ENCODE results near the gene COPE. TPM values are rescaled to one million over a fixed set of nuclear protein-coding genes. Genes with fewer than 3 reads are reported as not detected.
A peak's percentile ranks its signal among the peaks of the same experiment; 100 is the strongest.
"Not testable (repeated sequence)": the region's sequence is repeated elsewhere in the genome, so short reads cannot be mapped to it uniquely, and the experiment has no call there.

The COPE gene
- 334 and 499 TPM in 2 replicates for total RNA-seq (2014; rRNA removed; shearing (Covaris generic))

- peak; percentile 100 for DNase-seq (ENCODE audit: low read depth)
These were observed at the start of gene COPE, which contains the start of gene DDX49 for GRCh38 chr19:18919086-18919899. COPE (minus strand) TSS chr19:18919387; CDS start chr19:18919348, 39 bp downstream. DDX49 (plus strand) TSS chr19:18919715; CDS start chr19:18919742, 27 bp downstream.

DNA sequence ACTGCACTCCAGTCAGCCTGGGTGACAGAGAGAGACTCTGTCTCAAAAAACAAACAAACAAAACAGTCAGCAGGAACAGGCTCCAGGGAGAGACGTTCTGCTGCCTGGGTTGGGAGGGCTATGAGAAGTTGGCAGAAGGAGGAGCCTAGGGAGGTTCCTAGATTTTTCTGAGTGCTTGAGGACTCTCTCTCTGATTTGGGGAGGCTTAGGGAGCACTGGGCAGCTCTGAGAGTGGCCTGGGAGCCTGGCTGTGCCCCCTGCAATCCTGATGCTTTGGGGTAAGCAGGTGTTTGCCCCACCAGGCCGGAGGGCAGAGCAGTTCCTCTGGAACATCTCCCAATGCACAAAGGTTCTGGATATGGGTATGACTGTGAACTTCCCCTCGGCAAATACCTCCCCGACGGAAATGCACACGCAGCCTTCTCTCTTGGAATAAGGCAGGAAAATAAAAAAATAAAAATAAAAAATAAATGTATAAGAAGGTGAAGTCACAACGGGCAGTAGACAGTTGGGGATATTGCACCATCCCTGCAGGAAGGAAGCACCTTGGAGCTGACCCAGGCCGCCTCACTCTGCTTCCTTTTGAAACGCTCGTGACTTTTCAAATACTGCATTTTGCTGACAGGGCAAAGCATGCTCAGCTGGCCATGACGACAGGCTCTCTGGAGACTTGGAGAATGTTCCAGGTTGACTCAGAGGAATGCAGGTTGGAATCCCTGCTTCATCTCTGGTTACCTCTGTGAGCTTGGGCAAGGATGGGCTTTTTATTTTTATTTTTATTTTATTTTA, 48.4 kb upstream of the COPE start:
- DNase-seq (ENCODE audit: low read depth) = peak; percentile 79

GRCh38 chr19:18966307-18966706, 47.1 kb upstream of the COPE start:
- DNase-seq (ENCODE audit: low read depth) = no peak

GRCh38 chr19:18964121-18964520, 44.9 kb upstream of the COPE start:
- DNase-seq (ENCODE audit: low read depth) = no peak

DNA sequence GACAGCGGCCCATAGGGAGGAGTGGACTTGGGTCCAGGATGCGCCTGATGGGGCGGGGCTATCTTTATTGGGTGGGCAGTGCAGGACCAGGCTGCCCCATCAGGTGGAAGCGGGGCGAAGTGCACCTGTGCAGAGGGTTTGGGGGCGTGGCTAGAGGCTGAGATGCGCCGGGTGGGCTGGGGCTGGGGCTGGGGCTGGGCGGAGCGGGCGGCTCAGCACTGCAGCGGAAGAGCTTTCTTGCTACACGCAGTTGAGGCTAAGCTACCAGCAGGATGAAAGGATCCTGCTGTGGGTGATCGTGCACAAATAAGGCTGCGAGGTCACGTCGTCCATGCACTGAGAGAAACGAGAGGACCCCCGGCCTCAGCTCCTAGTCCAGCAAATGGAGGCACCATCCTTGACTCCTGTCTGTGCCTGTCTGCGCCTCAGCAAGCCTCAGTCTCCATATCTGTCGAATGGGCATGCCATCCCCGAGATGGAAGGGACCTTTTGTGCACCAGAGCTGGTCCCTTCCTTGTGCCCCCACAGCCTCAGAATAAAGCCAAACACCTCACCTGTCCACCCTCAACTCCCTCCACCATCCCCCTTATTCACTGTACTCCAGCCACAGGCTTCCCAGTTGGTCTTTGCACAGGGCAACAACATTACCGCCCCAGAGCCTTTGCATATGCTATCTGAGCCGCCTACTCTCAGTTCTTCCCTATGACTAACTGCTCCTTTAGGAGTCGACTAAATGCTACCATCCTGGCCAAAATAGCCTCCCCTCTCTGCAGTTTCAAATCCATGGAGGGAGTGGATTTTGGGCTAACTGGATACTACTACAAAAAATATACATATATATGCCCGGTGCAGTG, 42.8 kb upstream of the COPE start:
- DNase-seq (ENCODE audit: low read depth) = no peak

DNA sequence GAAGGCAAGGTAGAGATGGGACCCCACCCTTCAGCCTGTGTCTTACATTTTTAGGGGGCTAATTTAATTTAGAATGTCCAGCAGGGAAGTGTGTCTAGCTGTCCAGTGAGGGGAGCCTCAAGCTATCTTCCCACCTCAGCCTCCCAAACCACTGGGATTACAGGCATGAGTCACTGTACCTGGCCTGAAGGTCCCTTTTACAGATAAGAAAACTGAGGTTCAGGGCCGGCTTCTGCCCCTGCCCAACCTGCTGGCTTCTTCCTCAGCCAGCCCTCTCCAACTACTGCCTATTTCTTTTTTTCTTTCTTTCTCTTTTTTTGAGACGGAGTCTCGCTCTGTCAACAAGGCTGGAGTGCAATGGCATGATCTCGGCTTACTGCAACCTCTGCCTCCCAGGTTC, 41.2 kb upstream of the COPE start:
- no peak for DNase-seq (ENCODE audit: low read depth)

GRCh38 chr19:18955042-18955441, 35.9 kb upstream of the COPE start:
- no peak for DNase-seq (ENCODE audit: low read depth)

GRCh38 chr19:18954094-18954493, 34.9 kb upstream of the COPE start:
- DNase-seq (ENCODE audit: low read depth) = no peak

GRCh38 chr19:18952364-18953003, 33.3 kb upstream of the COPE start:
- DNase-seq (ENCODE audit: low read depth) = not testable (repeated sequence)

GRCh38 chr19:18951721-18952281, 32.6 kb upstream of the COPE start:
- DNase-seq (ENCODE audit: low read depth) = peak; percentile 97

DNA sequence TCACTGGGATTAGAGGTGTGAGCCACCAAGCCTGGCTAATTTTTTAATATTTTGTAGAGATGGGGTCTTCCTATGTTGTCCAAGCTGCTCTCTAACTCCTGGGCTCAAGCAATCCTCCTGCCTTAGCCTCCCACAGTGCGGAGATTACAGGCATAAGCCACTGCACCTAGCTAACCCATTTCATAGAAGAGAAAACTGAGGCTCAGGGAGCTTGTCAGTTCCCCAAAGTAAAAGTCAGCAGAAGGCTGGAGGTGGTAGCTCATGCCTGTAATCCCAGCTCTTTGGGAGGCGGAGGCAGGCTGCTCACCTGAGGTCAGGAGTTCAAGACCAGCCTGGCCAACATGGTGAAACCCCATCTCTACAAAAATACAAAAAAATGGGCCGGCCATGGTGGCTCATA, 30.7 kb upstream of the COPE start:
- no peak for DNase-seq (ENCODE audit: low read depth)

GRCh38 chr19:18948976-18949356, 29.8 kb upstream of the COPE start:
- DNase-seq (ENCODE audit: low read depth) = no peak

- peak; percentile 56 for DNase-seq (ENCODE audit: low read depth)
These were observed 29.1 kb upstream of the COPE start for GRCh38 chr19:18948075-18948975.

GRCh38 chr19:18946918-18947317, 27.7 kb upstream of the COPE start:
- no peak for DNase-seq (ENCODE audit: low read depth)

DNA sequence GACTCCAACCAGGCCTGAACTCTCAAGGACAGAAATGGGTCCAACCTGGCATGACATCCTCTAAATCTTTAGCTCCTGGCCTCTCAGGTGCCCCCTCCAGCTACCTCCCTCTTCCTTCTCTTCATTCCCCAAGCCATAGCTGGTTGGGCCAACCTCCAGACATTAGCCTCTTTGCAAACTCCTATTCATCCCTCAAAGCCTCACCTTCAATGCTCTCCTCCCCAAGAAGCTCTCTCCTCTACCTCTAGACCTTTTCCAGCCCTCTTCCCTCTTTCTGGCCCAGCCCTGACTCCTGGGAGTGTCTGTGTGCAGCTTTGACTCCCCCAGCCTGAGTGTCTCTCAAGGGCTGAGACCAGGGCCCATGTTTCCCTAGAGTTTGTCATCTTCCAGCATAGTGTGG, 27.1 kb upstream of the COPE start:
- DNase-seq (ENCODE audit: low read depth) = no peak

DNA sequence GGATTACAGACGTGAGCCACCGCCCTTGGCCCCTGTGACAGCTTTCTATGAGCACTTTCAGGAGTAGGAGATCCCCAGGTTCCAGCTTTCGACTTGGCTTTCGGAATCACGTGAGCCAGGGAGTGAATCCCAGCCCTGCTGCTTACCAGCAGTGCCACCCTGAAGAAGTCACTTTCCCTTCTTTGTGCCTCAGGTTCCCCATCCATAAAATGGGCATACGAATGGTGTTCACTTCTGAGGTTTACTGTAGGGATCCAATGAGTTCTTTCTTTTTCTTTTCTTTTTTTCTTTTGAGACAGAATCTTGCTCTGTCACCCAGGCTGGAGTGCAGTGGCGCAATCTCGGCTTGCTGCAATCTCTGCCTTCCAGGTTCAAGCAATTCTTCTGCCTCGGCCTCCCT, 26.1 kb upstream of the COPE start:
- no peak for DNase-seq (ENCODE audit: low read depth)

DNA sequence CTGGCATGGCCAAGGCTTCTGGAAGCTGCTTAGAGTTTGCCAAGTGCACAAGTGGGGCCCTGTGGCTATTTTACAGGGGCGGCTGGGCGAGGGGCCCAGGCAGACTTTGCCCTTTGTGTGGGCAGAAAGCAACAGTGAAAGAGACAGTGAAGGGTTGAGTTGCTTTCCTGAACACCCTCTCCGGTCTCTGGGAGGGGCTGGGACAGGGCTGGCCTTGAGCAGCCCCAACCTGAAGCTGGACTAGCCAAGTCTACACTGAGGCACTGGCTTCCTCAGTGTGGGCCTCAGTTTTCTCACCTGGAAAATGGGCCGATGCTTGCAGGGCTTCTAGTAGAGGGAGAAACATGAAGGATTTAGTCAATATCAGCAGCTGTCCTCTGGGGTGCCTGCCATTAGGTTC, 24.3 kb upstream of the COPE start:
- DNase-seq (ENCODE audit: low read depth) = no peak

DNA sequence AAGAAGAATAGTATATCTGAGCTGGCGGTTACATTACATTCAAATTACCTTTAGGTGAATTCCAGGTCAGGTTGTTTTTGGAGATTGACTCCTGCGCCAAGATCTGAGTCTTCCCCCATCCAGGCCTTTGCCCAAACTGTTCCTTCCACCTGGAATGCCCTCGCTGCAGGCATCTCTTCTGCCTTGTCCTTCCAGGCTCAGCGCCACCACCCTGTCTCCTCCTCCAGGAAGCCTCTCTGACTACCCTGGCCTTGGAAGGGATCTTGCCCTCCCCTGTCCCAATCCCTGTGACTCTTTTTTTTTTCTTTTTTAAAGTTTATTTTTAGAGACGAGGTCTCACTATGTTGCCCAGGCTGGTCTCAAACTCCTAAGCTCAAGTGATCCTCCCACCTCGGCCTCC, 23.5 kb upstream of the COPE start:
- no peak for DNase-seq (ENCODE audit: low read depth)

GRCh38 chr19:18941628-18942354, 22.6 kb upstream of the COPE start:
- no peak for DNase-seq (ENCODE audit: low read depth)
